Endothelial cell of umbilical vein (primary cell): ENCODE results near the gene ANKRD40CL.

Source experiments
- CTCF ChIP-seq, 2 donors: IDR thresholded peaks; 1 replicate in 1 of 2; 2 replicates in 1 of 2; pipeline ENCODE4 v1.5.1; 2011; ENCODE audit warnings: low read length in 2 of 2, mild to moderate bottlenecking in 2 of 2, moderate library complexity in 2 of 2, control low read depth in 1 of 2, inconsistent platforms in 1 of 2, low read depth in 1 of 2; ENCODE audit not compliant: insufficient read depth in 1 of 2; ENCODE audit errors: extremely low read depth in 1 of 2
- JUN ChIP-seq: IDR thresholded peaks from 2 replicates; pipeline ENCODE4 v1.6.1; 2011; ENCODE audit warnings: borderline replicate concordance, low read depth; ENCODE audit not compliant: insufficient read length, insufficient read depth
- MAX ChIP-seq: IDR thresholded peaks from 2 replicates; pipeline ENCODE4 v1.6.1; 2011; ENCODE audit not compliant: insufficient read depth, insufficient read length
- POLR2A ChIP-seq: IDR thresholded peaks from 2 replicates; pipeline ENCODE4 v1.6.1; 2012; ENCODE audit warnings: low read depth, mild to moderate bottlenecking, control low read depth, low read length

DNA sequence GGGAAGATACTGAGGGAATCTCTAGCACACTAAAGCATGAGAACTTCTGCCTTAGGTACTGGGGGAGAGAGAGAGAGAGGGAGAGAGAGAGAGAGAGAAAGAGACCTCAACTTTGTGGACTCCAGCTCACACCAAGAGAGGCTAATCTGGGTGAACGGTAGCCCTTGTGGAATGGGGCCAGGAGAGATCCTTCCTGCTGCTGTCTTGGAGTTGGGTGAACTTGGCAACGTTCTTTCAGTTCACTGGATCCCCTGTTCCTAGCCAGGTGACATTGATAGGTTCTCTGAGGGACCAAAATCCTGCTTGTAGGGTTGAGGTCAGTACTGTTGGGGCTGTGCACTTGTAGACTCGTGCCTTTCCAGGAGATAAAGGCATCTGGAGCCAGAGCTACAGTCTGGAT lies 41.6 kb upstream of the ANKRD40CL start:
- TF ChIP-seq MAX (no peak), CTCF (IDR thresholded peaks at IDR 0.05; ENCODE audit: extremely low read depth in 1 of 2, insufficient read depth in 1 of 2, low read depth in 1 of 2, low read length in 2 of 2) (no peak), POLR2A (no peak), JUN (no peak)
